ENCODE data around the gene RTL1.

RTL1 gene

GRCh38 chr14:100882026-100882967 lies 21.2 kb downstream of the RTL1 start:
- DNase-seq (ENCODE audit: low read depth in 1 of 2, low spot score in 1 of 2): no peak

DNA sequence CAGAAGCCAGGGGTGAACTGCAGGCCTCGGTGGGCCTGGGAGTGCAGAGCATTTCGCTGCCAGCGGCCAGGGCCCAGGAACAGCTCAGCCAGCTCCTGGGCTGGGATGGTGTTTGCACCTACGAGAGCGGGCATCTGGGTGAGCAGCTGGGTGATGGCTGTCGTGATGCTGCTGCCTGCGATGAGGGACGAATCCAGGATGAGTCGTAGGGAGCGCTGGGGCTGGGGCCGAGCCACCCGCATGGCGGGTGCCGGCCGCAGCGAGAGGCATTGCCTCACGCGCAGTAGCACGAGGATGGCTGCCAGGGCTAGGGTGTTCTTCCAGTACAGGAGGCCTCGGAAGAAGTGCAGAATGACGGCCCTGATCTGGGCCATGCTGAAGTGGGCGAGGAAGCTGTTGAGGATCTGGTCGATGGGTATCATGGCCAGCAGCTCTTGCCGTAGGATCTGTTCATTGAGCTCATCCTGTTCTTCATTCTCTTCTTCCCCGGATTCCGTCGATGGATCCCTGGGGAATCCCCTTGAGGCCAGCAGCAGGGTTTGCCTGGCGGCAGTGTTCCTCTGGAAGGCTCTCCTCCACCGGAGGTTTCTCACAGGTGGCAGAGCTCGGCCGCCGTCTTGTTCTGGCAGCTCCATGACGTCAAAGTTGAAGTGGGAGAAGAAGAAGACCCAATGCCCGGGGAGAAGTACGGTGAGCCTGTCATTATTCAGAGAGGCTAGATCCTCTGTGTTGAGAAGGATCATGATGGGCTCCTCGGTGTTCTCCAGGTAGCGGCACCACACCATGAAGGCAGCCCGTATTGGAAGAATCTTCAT lies 22.1 kb downstream of the RTL1 start:
- DNase-seq (ENCODE audit: low read depth in 1 of 2, low spot score in 1 of 2): no peak

DNA sequence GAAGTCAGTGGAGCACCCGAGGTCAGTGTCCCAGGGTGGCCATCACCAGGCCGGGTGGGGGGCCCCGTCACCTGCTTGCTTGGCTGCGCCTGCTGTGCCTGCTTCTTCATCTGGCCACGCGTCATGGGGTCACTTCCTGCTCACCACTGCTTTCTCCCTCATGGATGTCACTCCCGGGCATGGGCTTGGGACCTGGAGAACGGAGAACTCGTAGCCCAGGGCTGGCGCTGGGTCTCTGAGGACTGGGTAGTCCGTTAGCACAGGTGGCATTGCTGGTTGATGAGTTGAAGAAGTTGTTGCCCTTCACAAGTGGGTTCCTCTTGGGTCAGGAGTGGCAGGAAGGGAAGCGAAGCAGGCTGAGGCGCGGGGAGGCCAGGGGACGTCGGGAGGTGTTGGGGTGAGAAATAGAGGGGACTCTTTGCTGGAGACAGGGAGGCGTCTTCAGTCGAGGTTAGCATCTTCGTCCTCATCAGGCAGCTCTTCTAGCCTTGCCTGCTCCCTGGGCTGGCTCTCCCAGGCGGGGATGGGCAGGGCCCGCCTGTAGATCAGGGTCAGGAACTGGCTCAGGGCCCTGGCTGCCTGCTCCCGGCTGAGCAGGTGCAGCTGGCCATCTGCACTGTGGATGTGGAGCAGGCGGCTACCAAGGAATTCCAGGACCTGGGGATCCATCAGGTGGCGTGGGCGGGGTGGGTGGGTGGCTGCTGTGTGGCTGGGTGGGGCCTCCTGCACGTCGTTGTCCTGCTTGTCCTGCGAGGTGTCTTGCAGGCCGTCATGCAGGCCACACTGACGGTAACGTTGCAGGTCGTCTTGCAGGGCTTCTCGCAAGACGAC lies 23.0 kb downstream of the RTL1 start:
- no peak for DNase-seq (ENCODE audit: low read depth in 1 of 2, low spot score in 1 of 2)

GRCh38 chr14:100879782-100880181 lies 23.7 kb downstream of the RTL1 start:
- DNase-seq (ENCODE audit: low read depth in 1 of 2, low spot score in 1 of 2): no peak

GRCh38 chr14:100879194-100879593 lies 24.3 kb downstream of the RTL1 start:
- DNase-seq (ENCODE audit: low read depth in 1 of 2, low spot score in 1 of 2): no peak

- no peak for DNase-seq (ENCODE audit: low read depth in 1 of 2, low spot score in 1 of 2)
These were observed 25.0 kb downstream of the RTL1 start for GRCh38 chr14:100878271-100879146.

DNA sequence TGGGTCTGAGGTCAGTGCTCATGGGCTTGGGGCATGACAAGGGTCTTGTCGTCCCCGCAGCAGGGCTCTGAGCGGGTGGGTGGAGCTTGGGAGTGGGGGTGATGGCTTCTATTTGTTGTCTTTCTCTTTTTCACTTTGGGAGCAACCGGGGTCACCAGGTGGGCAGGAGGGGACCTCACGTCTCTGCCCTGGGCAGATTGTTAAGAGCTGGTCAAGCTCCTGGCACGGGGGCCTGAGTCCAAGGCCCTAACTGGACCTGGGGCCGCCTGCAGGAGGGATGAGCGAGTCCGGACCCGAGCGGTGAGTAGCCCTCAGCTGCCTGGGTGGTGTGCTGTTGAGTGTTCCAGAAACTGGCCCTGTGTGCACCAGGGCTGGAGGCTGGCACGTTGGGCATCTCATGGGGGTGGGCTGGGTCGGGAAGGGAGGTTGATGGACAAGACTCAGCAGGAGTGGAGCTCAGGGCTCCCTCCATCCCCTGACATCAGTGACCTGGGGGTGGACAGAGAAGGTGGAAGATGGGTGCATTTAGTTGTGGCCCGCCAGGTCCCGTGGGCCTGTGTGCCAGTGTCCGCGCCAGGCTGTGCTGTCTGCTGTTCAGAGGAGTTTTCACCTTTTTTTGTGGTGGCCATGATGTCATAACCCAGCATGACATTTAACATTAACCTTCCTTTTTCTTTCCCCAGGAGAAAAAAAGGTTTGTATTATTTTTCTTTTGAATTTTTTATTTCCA lies 27.5 kb downstream of the RTL1 start:
- no peak for DNase-seq (ENCODE audit: low read depth in 1 of 2, low spot score in 1 of 2)

DNA sequence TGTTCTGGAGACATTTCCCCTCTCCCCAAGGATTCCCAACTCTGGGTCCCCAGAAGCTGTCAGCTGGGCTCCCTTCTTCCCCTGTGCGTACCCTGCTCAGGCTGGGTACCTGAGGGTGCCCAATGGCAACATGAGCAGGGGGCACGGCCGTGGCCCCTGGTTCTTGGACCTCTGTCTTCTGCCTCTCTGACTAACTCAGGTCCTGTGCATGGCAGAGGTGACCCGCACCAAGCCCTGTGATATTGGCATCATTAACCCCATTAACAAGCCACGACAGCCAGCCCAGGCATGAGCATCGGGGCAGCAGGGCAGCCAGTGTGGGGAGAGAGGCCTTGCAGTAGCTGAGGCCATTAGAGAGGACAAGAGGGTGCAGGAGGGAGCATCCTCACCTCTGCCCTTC lies 28.4 kb downstream of the RTL1 start:
- DNase-seq (ENCODE audit: low read depth in 1 of 2, low spot score in 1 of 2): no peak

GRCh38 chr14:100874411-100875091 lies 29.0 kb downstream of the RTL1 start:
- DNase-seq (ENCODE audit: low read depth in 1 of 2, low spot score in 1 of 2): no peak

DNA sequence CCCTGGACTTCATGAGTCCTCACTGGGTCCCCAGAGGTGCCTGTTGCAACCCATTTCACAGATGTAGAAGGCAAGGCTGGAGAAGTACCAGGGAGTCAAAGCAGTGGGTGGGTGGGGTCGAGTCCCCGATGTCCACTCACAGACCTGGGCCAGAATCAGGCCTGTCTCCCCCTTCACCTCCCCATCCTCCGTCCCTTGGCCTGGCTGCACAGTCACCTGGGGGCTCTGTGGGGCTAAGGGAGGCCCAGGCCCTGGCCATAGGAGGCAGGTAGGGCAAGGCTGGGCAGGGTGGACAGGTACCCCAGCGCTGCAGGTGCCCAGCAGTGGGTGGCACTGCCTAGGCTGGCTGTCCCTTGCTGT lies 29.5 kb downstream of the RTL1 start:
- no peak for DNase-seq (ENCODE audit: low read depth in 1 of 2, low spot score in 1 of 2)

DNA sequence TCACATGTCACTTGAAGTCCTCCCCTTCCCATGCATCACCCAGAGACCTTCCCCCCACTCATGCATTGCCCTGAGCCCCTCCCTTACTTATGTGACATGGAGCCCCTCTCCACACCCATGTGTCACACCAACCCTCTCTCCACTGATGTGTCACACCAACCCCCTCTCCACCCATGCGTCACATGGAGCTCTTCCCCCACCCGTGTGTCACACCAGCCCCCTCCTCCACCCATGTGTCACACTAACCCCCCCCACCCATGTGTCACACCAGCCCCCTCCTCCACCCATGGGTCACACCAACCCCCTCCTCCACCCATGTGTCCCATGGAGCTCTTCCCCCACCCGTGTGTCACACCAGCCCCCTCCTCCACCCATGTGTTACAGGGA lies 30.4 kb downstream of the RTL1 start:
- DNase-seq (ENCODE audit: low read depth in 1 of 2, low spot score in 1 of 2): no peak

DNA sequence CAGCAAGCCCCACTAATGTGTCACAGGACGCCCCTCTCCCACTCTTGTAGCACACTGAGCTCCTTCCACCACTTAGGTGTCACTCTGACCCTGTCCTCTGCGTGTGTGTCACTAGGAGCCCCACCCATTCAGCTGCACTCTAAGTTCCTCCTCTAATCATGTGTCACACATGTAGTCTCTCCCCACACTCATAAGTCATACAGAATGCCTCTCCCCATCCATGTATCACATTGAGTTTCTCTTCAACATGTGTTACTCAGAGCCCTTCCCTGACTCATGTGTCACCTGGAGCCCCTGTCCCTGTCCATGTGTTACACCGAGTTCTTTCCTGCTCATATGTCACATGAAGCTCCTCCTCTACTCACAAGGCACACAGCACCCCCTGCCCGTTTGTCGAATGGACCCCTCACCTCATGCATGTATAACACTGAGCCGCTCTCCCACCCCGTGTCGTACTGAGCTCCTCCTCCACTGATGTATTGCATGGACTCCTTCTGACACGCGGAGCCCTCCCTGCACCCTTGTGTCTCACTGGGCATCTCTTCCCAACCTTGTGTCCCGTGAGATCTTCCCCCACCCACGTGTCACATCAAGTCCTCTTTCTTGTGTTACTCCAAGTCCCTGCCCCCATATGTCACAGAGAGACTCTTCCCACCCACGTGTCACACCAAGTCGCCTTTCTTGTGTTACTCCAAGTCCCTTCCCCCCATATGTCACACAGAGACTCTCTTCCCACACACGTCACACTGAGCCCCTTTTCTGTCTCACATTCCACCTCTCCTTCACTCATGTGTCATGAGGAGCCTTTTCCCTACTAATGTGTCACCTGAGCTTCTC lies 31.0 kb downstream of the RTL1 start:
- no peak for DNase-seq (ENCODE audit: low read depth in 1 of 2, low spot score in 1 of 2)

- DNase-seq (ENCODE audit: low read depth in 1 of 2, low spot score in 1 of 2): no peak
These were observed 32.0 kb downstream of the RTL1 start for GRCh38 chr14:100871234-100872186.

DNA sequence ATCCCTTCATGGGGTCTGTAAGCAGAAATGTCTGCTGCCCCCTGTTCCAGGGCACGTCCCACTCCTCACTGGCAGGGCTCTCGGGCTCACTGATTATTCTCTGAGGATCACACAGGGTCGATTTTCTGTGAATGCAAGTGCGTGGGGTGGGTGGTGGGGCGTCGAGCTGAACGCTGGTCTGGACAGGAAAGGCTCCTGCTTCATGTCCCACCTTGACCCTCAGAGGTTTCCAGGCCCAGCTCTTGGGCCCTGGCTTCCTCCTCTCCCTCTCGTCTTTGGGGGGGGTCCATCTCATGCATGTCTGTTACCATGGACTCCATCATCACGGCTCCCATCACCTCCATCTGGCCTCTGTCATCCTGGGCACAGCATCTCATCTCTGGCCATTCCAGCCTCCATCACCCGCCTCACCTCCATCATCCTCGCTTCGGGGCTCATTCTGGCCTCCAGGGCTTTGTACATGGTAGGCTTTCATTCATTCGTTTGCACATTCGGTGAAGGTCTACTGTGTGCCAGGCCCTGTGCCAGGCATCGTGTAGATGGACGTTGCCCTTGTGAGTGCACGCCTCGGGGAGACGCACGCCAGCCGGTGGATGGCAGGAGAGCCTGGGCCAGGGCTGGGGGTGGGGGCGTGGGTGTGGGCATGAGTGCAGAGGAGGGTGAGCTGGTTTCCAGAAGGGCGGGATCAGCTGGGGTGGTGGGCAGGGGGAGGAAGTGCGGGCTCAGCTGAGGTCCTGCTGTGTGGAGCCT lies 34.7 kb downstream of the RTL1 start:
- DNase-seq (ENCODE audit: low read depth in 1 of 2, low spot score in 1 of 2): no peak

- no peak for DNase-seq (ENCODE audit: low read depth in 1 of 2, low spot score in 1 of 2)
These were observed 35.7 kb downstream of the RTL1 start for GRCh38 chr14:100867631-100868315.

All from stimulated activated CD4-positive, alpha-beta T cell treated with anti-CD3 and anti-CD28 coated beads, Interleukin-15, amount 100 ng/mL, for 1 hour (primary cell).